Glutamatergic neuron (in vitro differentiated cells): ENCODE results near the gene STKLD1. TPM values are rescaled to one million over a fixed set of nuclear protein-coding genes. Genes with fewer than 3 reads are reported as not detected.
"Not testable (repeated sequence)": the region's sequence is repeated elsewhere in the genome, so short reads cannot be mapped to it uniquely, and the experiment has no call there.

Experiments
- DNase-seq: peaks from one replicate; pipeline ENCODE4 v3.0.0; 2022
- H3K27ac Mint-ChIP-seq: one replicate; pipeline ENCODE4 v1.8.0; 2020; ENCODE audit warnings: mild to moderate bottlenecking, mixed read lengths, inconsistent platforms; ENCODE audit not compliant: unreplicated experiment
- H3K27me3 Mint-ChIP-seq: one replicate; pipeline ENCODE4 v1.8.0; 2020; ENCODE audit warnings: mild to moderate bottlenecking, moderate library complexity, mixed read lengths, inconsistent platforms; ENCODE audit not compliant: unreplicated experiment
- H3K36me3 Mint-ChIP-seq: one replicate; pipeline ENCODE4 v1.8.0; 2020; ENCODE audit warnings: mild to moderate bottlenecking, mixed read lengths, inconsistent platforms; ENCODE audit not compliant: unreplicated experiment
- H3K4me1 Mint-ChIP-seq: one replicate; pipeline ENCODE4 v1.8.0; 2020; ENCODE audit warnings: mild to moderate bottlenecking, low read depth, mixed read lengths, inconsistent platforms; ENCODE audit not compliant: unreplicated experiment
- H3K4me3 Mint-ChIP-seq: one replicate; pipeline ENCODE4 v1.8.0; 2020; ENCODE audit warnings: mild to moderate bottlenecking, mixed read lengths, inconsistent platforms; ENCODE audit not compliant: unreplicated experiment
- H3K9me3 Mint-ChIP-seq: one replicate; pipeline ENCODE4 v1.8.0; 2020; ENCODE audit warnings: mild to moderate bottlenecking, moderate library complexity, mixed read lengths, inconsistent platforms; ENCODE audit not compliant: unreplicated experiment
- total RNA-seq: library from RNA; stranded (reverse); fragmentation: NEBNext Ultra II Directional; extraction: Animal tissue kit (Norgen Biotek cat#: 25700); gene quantifications from one replicate; pipeline ENCODE4 v1.2.1, GENCODE V29; 2021; ENCODE audit not compliant: unreplicated experiment
- TF ChIP-seq, protein P1 (sequence below): fragments of 200-600 bp; sonication (generic); IDR thresholded peaks from one replicate; pipeline ENCODE4 v1.5.0; 2021; ENCODE audit not compliant: partially characterized antibody, unreplicated experiment

STKLD1 gene
- total RNA-seq, 1 donor from 2014 or later: 2.6 TPM

DNA sequence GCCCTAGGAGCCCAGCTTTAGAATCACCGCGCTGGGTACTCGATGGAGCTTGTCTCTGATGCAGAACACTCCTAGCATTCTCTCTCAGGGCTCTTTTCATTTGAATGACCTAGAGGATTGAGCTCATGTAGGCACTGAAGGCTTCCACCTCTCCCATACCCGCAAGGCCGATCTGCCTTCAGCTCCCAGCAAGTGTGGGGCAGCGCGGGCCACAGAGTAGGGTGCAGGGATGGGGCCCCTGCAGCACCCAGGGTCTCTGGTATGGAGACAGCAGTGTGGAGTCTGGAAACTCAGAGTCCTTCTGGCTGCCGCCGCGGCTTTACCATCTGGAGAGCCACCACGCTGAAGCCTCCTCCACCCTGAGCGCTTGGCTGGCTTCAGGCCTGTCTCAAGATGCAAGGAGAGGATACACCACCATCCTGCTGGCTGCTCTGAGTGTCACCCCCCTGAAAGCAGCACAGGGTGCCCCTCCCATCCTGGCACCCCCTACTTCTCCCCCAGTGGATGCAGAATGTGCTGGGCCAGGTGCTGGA, 12.9 kb downstream of the STKLD1 start:
- H3K9me3 Mint-ChIP-seq: peaks cover 2% of the 10 kb centered on the region
- peaks cover 2% of the 10 kb centered on the region for H3K4me1 Mint-ChIP-seq
- TF ChIP-seq, protein P1, sequence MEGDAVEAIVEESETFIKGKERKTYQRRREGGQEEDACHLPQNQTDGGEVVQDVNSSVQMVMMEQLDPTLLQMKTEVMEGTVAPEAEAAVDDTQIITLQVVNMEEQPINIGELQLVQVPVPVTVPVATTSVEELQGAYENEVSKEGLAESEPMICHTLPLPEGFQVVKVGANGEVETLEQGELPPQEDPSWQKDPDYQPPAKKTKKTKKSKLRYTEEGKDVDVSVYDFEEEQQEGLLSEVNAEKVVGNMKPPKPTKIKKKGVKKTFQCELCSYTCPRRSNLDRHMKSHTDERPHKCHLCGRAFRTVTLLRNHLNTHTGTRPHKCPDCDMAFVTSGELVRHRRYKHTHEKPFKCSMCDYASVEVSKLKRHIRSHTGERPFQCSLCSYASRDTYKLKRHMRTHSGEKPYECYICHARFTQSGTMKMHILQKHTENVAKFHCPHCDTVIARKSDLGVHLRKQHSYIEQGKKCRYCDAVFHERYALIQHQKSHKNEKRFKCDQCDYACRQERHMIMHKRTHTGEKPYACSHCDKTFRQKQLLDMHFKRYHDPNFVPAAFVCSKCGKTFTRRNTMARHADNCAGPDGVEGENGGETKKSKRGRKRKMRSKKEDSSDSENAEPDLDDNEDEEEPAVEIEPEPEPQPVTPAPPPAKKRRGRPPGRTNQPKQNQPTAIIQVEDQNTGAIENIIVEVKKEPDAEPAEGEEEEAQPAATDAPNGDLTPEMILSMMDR: no peak
- DNase-seq: no peak
- H3K27me3 Mint-ChIP-seq: peaks cover 5% of the 10 kb centered on the region
- H3K4me3 Mint-ChIP-seq: no peak overlapping the region
- H3K36me3 Mint-ChIP-seq: no peaks in the 10 kb centered on the region
- no peak overlapping the region for H3K27ac Mint-ChIP-seq

DNA sequence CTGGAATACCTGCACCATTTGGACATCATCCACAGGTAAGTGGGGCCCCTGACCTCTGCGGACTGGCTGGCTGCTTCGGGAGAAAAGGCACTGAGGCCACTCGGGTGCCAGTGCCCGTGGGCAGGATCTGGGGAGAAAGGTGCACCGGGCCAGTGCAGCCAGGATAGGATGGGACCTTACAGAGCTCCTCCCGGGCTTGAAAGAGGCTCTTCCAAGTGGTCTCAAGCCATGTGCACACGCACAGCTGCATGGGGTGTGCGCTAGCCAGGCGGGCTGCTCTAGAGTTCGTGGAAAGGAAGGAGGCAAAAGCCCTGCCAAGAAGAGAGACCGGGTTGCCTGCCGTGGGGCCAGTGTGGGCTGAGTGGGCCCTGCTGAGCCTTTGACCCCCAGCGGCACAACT, 13.4 kb downstream of the STKLD1 start:
- no peak for DNase-seq
- Mint-ChIP-seq H3K27ac (no peak overlapping the region), H3K36me3 (no peaks in the 10 kb centered on the region), H3K4me3 (no peak overlapping the region), H3K9me3 (peaks cover 2% of the 10 kb centered on the region), H3K27me3 (peaks cover 5% of the 10 kb centered on the region), H3K4me1 (peaks cover 2% of the 10 kb centered on the region)
- TF ChIP-seq, protein P1: no peak

GRCh38 chr9:133390713-133391112, 14.5 kb downstream of the STKLD1 start:
- Mint-ChIP-seq H3K27ac (no peak overlapping the region), H3K9me3 (peaks cover 2% of the 10 kb centered on the region), H3K27me3 (peaks cover 5% of the 10 kb centered on the region), H3K36me3 (no peaks in the 10 kb centered on the region), H3K4me1 (peaks cover 2% of the 10 kb centered on the region), H3K4me3 (no peak overlapping the region)
- no peak for DNase-seq
- TF ChIP-seq, protein P1: no peak

- peak overlapping the region; percentile 57 for H3K4me3 Mint-ChIP-seq
- H3K27me3 Mint-ChIP-seq, H3K4me1 Mint-ChIP-seq, DNase-seq, H3K9me3 Mint-ChIP-seq, H3K36me3 Mint-ChIP-seq: not testable (repeated sequence)
- H3K27ac Mint-ChIP-seq: peak overlapping the region; percentile 94
Measured at GRCh38 chr9:133391449-133391848, 15.3 kb downstream of the STKLD1 start.

DNA sequence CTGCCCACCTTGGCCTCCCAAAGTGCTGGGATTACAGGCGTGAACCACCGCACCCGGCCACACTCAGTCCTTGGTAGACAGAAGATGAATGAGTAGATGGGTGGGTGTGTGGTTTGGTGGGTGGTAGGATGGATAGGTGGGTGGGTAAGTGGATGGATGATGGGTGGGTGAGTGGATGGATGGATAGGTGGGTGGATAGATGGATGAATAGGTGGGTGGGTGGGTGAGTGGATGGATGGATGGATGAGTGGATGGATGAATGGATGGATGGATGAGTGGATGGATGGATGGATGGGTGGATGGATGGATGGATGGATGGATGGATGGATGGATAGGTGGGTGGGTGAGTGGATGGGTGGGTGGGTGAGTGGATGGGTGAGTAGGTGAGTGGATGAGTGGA, 16.1 kb downstream of the STKLD1 start:
- H3K36me3 Mint-ChIP-seq, H3K4me1 Mint-ChIP-seq, H3K27ac Mint-ChIP-seq, H3K4me3 Mint-ChIP-seq, H3K27me3 Mint-ChIP-seq, H3K9me3 Mint-ChIP-seq, DNase-seq: not testable (repeated sequence)

GRCh38 chr9:133393399-133393798, 17.2 kb downstream of the STKLD1 start:
- no peak for DNase-seq
- TF ChIP-seq, protein P1: no peak
- peaks cover 2% of the 10 kb centered on the region for H3K9me3 Mint-ChIP-seq
- H3K27ac Mint-ChIP-seq: no peak overlapping the region
- H3K4me1 Mint-ChIP-seq: peaks cover 2% of the 10 kb centered on the region
- no peaks in the 10 kb centered on the region for H3K36me3 Mint-ChIP-seq
- peaks cover 2% of the 10 kb centered on the region for H3K27me3 Mint-ChIP-seq
- H3K4me3 Mint-ChIP-seq: no peak overlapping the region
